WTC11 (cell line): ENCODE measurements around the gene CEP76. TPM values are rescaled to one million over a fixed set of nuclear protein-coding genes. Genes with fewer than 3 reads are reported as not detected.
A peak's percentile ranks its signal among the peaks of the same experiment; 100 is the strongest.

Source experiments
- ATAC-seq: fragments of 200-7000 bp; cut with Tn5 transposase; 2 replicates; pipeline ENCODE4 v1.10.0; 2021; ENCODE audit warnings: mild to moderate bottlenecking, moderate library complexity
- CTCF ChIA-PET: fragments of 300-600 bp; sonication (Branson Sonifier 250); formaldehyde crosslinking; loops from one replicate; lab custom pipeline; 2021; ENCODE audit warnings: antibody characterized with exemption; lab: Charles Lee
- POLR2A ChIA-PET: fragments of 350-600 bp; sonication (Branson Sonifier 250); formaldehyde crosslinking; loops from one replicate; lab custom pipeline; 2021; ENCODE audit warnings: antibody characterized with exemption; lab: Charles Lee
- DNase-seq: peaks from one replicate; pipeline ENCODE4 v3.0.0; 2021; ENCODE audit warnings: low spot score
- H3K27ac Mint-ChIP-seq: 2 replicates; pipeline ENCODE4 v1.8.0; 2021; ENCODE audit warnings: mixed read lengths
- H3K27me3 Mint-ChIP-seq: 2 replicates; pipeline ENCODE4 v1.8.0; 2021; ENCODE audit warnings: low read depth, mild to moderate bottlenecking, moderate library complexity, mixed read lengths
- H3K36me3 Mint-ChIP-seq: 2 replicates; pipeline ENCODE4 v1.8.0; 2021; ENCODE audit warnings: mixed read lengths
- H3K4me1 Mint-ChIP-seq: 2 replicates; pipeline ENCODE4 v1.8.0; 2022; ENCODE audit warnings: mixed read lengths
- H3K4me3 Mint-ChIP-seq: 2 replicates; pipeline ENCODE4 v1.8.0; 2021; ENCODE audit warnings: mild to moderate bottlenecking, moderate library complexity, mixed read lengths
- H3K9me3 Mint-ChIP-seq: 2 replicates; pipeline ENCODE4 v1.8.0; 2021; ENCODE audit warnings: mixed read lengths
- AFF4 ChIP-seq: sonication (generic); formaldehyde crosslinking; IDR thresholded peaks from 2 replicates; pipeline ENCODE4 v1.8.1; 2023; ENCODE audit warnings: mild to moderate bottlenecking, missing genetic modification reagents, borderline replicate concordance
- GABPB1 ChIP-seq: sonication (generic); formaldehyde crosslinking; IDR thresholded peaks from 2 replicates; pipeline ENCODE4 v1.8.1; 2023; ENCODE audit warnings: mild to moderate bottlenecking, missing genetic modification reagents
- GRHL2 ChIP-seq: fragments of 250-450 bp; sonication (Bioruptor Pico); IDR thresholded peaks from 2 replicates; pipeline ENCODE4 v1.8.0; 2022; ENCODE audit warnings: mild to moderate bottlenecking, moderate library complexity; ENCODE audit not compliant: insufficient replicate concordance, severe bottlenecking
- NFATC4 ChIP-seq: fragments of 250-450 bp; sonication (Bioruptor Pico); IDR thresholded peaks from 2 replicates; pipeline ENCODE4 v1.9.0; 2021; ENCODE audit warnings: mild to moderate bottlenecking
- SP1 ChIP-seq: sonication (generic); formaldehyde crosslinking; conservative IDR thresholded peaks from 2 replicates; pipeline ENCODE4 v1.8.1; 2022; ENCODE audit warnings: missing genetic modification reagents
- TEAD1 ChIP-seq: sonication (generic); formaldehyde crosslinking; IDR thresholded peaks from 2 replicates; pipeline ENCODE4 v1.8.0; 2022; ENCODE audit warnings: mild to moderate bottlenecking, missing genetic modification reagents
- ZMAT4 ChIP-seq: fragments of 250-450 bp; sonication (Bioruptor Pico); IDR thresholded peaks from 2 replicates; pipeline ENCODE4 v1.9.0; 2021; ENCODE audit warnings: mild to moderate bottlenecking
- ZNF232 ChIP-seq: sonication (generic); formaldehyde crosslinking; IDR thresholded peaks from 2 replicates; pipeline ENCODE4 v1.8.0; 2022; ENCODE audit warnings: mild to moderate bottlenecking, missing genetic modification reagents
- ZNF317 ChIP-seq: sonication (generic); formaldehyde crosslinking; IDR thresholded peaks from 2 replicates; pipeline ENCODE4 v1.8.1; 2023; ENCODE audit warnings: low read depth, mild to moderate bottlenecking, moderate library complexity, missing genetic modification reagents, borderline replicate concordance
- ZNF423 ChIP-seq: fragments of 250-450 bp; sonication (Bioruptor Pico); IDR thresholded peaks from 2 replicates; pipeline ENCODE4 v2.1.2; 2022; ENCODE audit warnings: mild to moderate bottlenecking, moderate library complexity
- ZNF512 ChIP-seq: sonication (generic); formaldehyde crosslinking; IDR thresholded peaks from 2 replicates; pipeline ENCODE4 v1.8.1; 2022; ENCODE audit warnings: missing genetic modification reagents, borderline replicate concordance
- total RNA-seq: library from RNA; stranded (reverse); gene quantifications from 3 replicates; pipeline ENCODE4 v1.2.3, GENCODE V29; 2021
- TF ChIP-seq, protein P1 (sequence below): fragments of 250-450 bp; sonication (Bioruptor Pico); IDR thresholded peaks from 2 replicates; pipeline ENCODE4 v1.9.0; 2021; ENCODE audit warnings: mild to moderate bottlenecking
- TF ChIP-seq, protein P2 (sequence below): sonication (generic); formaldehyde crosslinking; IDR thresholded peaks from 2 replicates; pipeline ENCODE4 v1.8.1; 2023; ENCODE audit warnings: mild to moderate bottlenecking, moderate library complexity, missing genetic modification reagents

CEP76 gene
- total RNA-seq, 1 experiment from 2014 or later, result 16.9 TPM

DNA sequence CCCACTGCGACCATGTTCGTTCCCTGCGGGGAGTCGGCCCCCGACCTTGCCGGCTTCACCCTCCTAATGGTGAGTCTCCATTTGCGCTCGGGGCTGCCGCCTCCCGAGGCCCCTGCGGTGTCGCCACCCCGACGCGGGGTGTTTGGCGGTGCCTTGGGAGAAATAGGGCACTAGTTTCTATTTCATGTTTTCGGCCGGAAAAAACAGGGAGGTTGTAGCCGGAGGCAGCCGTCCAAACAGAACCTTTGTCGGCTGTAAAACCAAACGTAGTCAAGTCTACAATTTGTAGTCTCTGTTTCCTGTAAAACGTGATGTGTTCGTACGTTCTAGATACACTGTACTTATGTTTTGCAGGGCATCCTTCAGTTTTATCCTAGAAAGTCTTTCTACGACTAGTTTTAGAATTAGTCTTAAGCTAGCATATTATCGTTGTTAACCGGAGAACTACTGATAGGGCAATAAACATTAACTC lies 609 bp upstream of the CEP76 start:
- Mint-ChIP-seq H3K9me3 (no peaks in the 10 kb centered on the region), H3K27me3 (no peaks in the 10 kb centered on the region), H3K27ac (peak overlapping the region; percentile 98), H3K4me3 (peak overlapping the region; percentile 100), H3K36me3 (peaks cover 30% of the 10 kb centered on the region), H3K4me1 (peaks cover 28% of the 10 kb centered on the region)
- DNase-seq (no peak), ATAC-seq (no peak)
- POLR2A ChIA-PET, result interaction anchor here (0.6 to 1.4 kb wide), 5 partner anchors 35 to 326 kb away, joined by 3 to 6 read pairs (median 4); partner anchors contain the start of genes AFG3L2 and CEP192
- TF ChIP-seq, protein P1, sequence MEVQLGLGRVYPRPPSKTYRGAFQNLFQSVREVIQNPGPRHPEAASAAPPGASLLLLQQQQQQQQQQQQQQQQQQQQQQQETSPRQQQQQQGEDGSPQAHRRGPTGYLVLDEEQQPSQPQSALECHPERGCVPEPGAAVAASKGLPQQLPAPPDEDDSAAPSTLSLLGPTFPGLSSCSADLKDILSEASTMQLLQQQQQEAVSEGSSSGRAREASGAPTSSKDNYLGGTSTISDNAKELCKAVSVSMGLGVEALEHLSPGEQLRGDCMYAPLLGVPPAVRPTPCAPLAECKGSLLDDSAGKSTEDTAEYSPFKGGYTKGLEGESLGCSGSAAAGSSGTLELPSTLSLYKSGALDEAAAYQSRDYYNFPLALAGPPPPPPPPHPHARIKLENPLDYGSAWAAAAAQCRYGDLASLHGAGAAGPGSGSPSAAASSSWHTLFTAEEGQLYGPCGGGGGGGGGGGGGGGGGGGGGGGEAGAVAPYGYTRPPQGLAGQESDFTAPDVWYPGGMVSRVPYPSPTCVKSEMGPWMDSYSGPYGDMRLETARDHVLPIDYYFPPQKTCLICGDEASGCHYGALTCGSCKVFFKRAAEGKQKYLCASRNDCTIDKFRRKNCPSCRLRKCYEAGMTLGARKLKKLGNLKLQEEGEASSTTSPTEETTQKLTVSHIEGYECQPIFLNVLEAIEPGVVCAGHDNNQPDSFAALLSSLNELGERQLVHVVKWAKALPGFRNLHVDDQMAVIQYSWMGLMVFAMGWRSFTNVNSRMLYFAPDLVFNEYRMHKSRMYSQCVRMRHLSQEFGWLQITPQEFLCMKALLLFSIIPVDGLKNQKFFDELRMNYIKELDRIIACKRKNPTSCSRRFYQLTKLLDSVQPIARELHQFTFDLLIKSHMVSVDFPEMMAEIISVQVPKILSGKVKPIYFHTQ (CRISPR knock-in tag), result no peak
- TF ChIP-seq ZNF232, result 0 out of 2 replicates have a peak, but pooled peaks have one; percentile 18
- TF ChIP-seq GRHL2 (CRISPR knock-in tag), result no peak
- TF ChIP-seq, protein P2, sequence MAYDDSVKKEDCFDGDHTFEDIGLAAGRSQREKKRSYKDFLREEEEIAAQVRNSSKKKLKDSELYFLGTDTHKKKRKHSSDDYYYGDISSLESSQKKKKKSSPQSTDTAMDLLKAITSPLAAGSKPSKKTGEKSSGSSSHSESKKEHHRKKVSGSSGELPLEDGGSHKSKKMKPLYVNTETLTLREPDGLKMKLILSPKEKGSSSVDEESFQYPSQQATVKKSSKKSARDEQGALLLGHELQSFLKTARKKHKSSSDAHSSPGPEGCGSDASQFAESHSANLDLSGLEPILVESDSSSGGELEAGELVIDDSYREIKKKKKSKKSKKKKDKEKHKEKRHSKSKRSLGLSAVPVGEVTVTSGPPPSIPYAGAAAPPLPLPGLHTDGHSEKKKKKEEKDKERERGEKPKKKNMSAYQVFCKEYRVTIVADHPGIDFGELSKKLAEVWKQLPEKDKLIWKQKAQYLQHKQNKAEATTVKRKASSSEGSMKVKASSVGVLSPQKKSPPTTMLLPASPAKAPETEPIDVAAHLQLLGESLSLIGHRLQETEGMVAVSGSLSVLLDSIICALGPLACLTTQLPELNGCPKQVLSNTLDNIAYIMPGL (CRISPR knock-in tag), result no peak
- TF ChIP-seq ZNF423 (CRISPR knock-in tag), result peak; percentile 74; the same call in 1 of the 2 replicates
- no peak for TF ChIP-seq ZNF512
- 0 out of 2 replicates have a peak, but pooled peaks have one; percentile 6 for TF ChIP-seq SP1 (CRISPR knock-in tag)
- TF ChIP-seq TEAD1 (CRISPR knock-in tag), result 0 out of 2 replicates have a peak, but pooled peaks have one; percentile 8
- TF ChIP-seq ZNF317 (CRISPR knock-in tag), result no peak
- no peak for TF ChIP-seq ZMAT4 (CRISPR knock-in tag)
- CTCF ChIA-PET, result interaction anchor here (1.0 to 1.6 kb wide), 3 partner anchors 24 to 226 kb away, joined by 3 to 4 read pairs (median 3); no protein-coding TSS in a partner anchor

GRCh38 chr18:12701161-12701560 lies 1.4 kb downstream of the CEP76 start:
- ChIA-PET CTCF (interaction anchor here (0.6 kb wide), 1 partner anchor 10 kb away, joined by 3 read pairs; no protein-coding TSS in a partner anchor), POLR2A (interaction anchor here (1.3 kb wide), 1 partner anchor 324 kb away, joined by 4 read pairs; the partner anchor contains the start of gene AFG3L2)
- ATAC-seq, result no peak
- TF ChIP-seq NFATC4 (CRISPR knock-in tag) (no peak), AFF4 (no peak), GABPB1 (CRISPR knock-in tag) (no peak)
- Mint-ChIP-seq H3K4me1 (peaks cover 28% of the 10 kb centered on the region), H3K4me3 (peak overlapping the region; percentile 100), H3K27me3 (no peaks in the 10 kb centered on the region), H3K27ac (peak overlapping the region; percentile 98), H3K36me3 (peaks cover 23% of the 10 kb centered on the region), H3K9me3 (no peaks in the 10 kb centered on the region)
- DNase-seq, result no peak
